GM12892 (cell line): ENCODE results near the gene CDH23.

Experiments
- DNase-seq: peaks from one replicate; pipeline ENCODE4 v3.0.0; 2011; ENCODE audit not compliant: insufficient read length
- FAIRE-seq: peaks from 2 replicates; lab custom pipeline; 2011; peaks lifted over from hg19 to GRCh38; lab: Jason Lieb, UNC
- POLR2A ChIP-seq: IDR thresholded peaks from 2 replicates; pipeline ENCODE4 v1.6.1; 2011; ENCODE audit warnings: low read depth, low read length, control low read depth
- POLR2AphosphoS5 ChIP-seq: IDR thresholded peaks from 2 replicates; pipeline ENCODE4 v1.6.1; 2011; ENCODE audit warnings: low read depth, low read length, control low read depth
- TAF1 ChIP-seq: IDR thresholded peaks from 2 replicates; pipeline ENCODE4 v1.6.1; 2011; ENCODE audit warnings: low read depth, mild to moderate bottlenecking, control low read depth, low read length, borderline replicate concordance

CDH23 gene

GRCh38 chr10:71475243-71475871 is 78.6 kb downstream of the CDH23 start:
- no peak for FAIRE-seq
- DNase-seq, result no peak
- TF ChIP-seq POLR2AphosphoS5, result no peak
- no peak for TF ChIP-seq TAF1
- TF ChIP-seq POLR2A, result no peak

GRCh38 chr10:71476228-71477011 is 79.7 kb downstream of the CDH23 start:
- TF ChIP-seq TAF1, result no peak
- no peak for TF ChIP-seq POLR2A
- no peak for TF ChIP-seq POLR2AphosphoS5
- FAIRE-seq, result no peak
- no peak for DNase-seq

GRCh38 chr10:71478173-71478572 is 81.5 kb downstream of the CDH23 start:
- no peak for TF ChIP-seq POLR2AphosphoS5
- no peak for TF ChIP-seq TAF1
- TF ChIP-seq POLR2A, result no peak
- DNase-seq, result no peak
- FAIRE-seq, result no peak

GRCh38 chr10:71478813-71479365 is 82.2 kb downstream of the CDH23 start:
- TF ChIP-seq POLR2AphosphoS5, result no peak
- no peak for TF ChIP-seq POLR2A
- TF ChIP-seq TAF1, result no peak
- FAIRE-seq, result no peak
- DNase-seq, result no peak

GRCh38 chr10:71479831-71480230 is 83.1 kb downstream of the CDH23 start:
- TF ChIP-seq TAF1 (no peak), POLR2AphosphoS5 (no peak)
- FAIRE-seq (no peak), DNase-seq (no peak)

GRCh38 chr10:71480662-71481061 is 83.9 kb downstream of the CDH23 start:
- no peak for FAIRE-seq
- TF ChIP-seq POLR2A (no peak), POLR2AphosphoS5 (no peak)
- no peak for DNase-seq

GRCh38 chr10:71481746-71482410 is 85.2 kb downstream of the CDH23 start:
- TF ChIP-seq TAF1 (no peak), POLR2AphosphoS5 (no peak), POLR2A (no peak)
- DNase-seq, result no peak
- FAIRE-seq, result no peak

GRCh38 chr10:71482620-71483019 is 85.9 kb downstream of the CDH23 start:
- TF ChIP-seq POLR2A (no peak), TAF1 (no peak), POLR2AphosphoS5 (no peak)
- no peak for FAIRE-seq

GRCh38 chr10:71483135-71483534 is 86.4 kb downstream of the CDH23 start:
- no peak for FAIRE-seq
- no peak for DNase-seq
- TF ChIP-seq POLR2AphosphoS5 (no peak), TAF1 (no peak), POLR2A (no peak)

More at GRCh38 chr10:71482620-71483019, 85.9 kb downstream of the CDH23 start:
- no peak for DNase-seq

- DNase-seq (no peak), FAIRE-seq (no peak)
- TF ChIP-seq POLR2A, result no peak
- TF ChIP-seq TAF1, result no peak
- no peak for TF ChIP-seq POLR2AphosphoS5
Observed at GRCh38 chr10:71483885-71484751, 87.4 kb downstream of the CDH23 start.
